K562 (cell line): ENCODE measurements around the gene MAB21L4. TPM values are rescaled to one million over a fixed set of nuclear protein-coding genes. Genes with fewer than 3 reads are reported as not detected.

ENCODE experiments used
- ATAC-seq: fragments of 200-7000 bp; cut with Tn5 transposase; 3 replicates; pipeline ENCODE4 v1.9.1; 2020; ENCODE audit warnings: moderate library complexity
- BruUV-seq: library from RNA; stranded (reverse); fragments of 400-500 nt; replicated peaks from 2 replicates; lab custom pipeline; 2021; lab: Mats Ljungman, UMichigan
- CTCF ChIA-PET: fragments of 300-600 bp; formaldehyde crosslinking; extraction: SDS; loops from one replicate; lab custom pipeline; 2021; ENCODE audit warnings: low intra/inter-chr PET ratio; lab: Yijun Ruan, JAX
- POLR2A ChIA-PET: fragments of 300-600, 350-650 bp; sonication (Branson Sonifier 250); formaldehyde crosslinking; extraction: SDS; loops from one replicate; lab custom pipeline; 2021; ENCODE audit warnings: antibody characterized with exemption, inconsistent platforms; lab: Yijun Ruan, JAX
- DNase-seq, 4 experiments: peaks; one replicate each; pipeline versions ENCODE4 v3.0.0 to v3.0.0-alpha.2; 2011 to 2018; ENCODE audit warnings: low spot score in 3 of 4, mixed read lengths in 3 of 4; ENCODE audit errors: extremely low read depth in 1 of 4
- FAIRE-seq: peaks from 2 replicates; lab custom pipeline; 2011; peaks lifted over from hg19 to GRCh38; lab: Jason Lieb, UNC
- H2AFZ ChIP-seq: 2 replicates; pipeline ENCODE4 v1.6.0; 2011; ENCODE audit warnings: low read depth, low read length, control low read depth, inconsistent platforms
- H3K27ac ChIP-seq: fragments of 200-600 bp; 3 replicates; pipeline ENCODE4 v1.8.0; 2011; ENCODE audit warnings: low read depth, mild to moderate bottlenecking, control low read depth, inconsistent platforms, low read length, moderate library complexity, mixed read lengths; ENCODE audit errors: extremely low read depth
- H3K27me3 ChIP-seq, 2 experiments: fragments of 300-600 bp in 1 of 2; 2 replicates in 1 of 2; 3 replicates in 1 of 2; pipeline versions ENCODE4 v1.6.0 to v1.8.0; 2011; ENCODE audit warnings: inconsistent platforms in 2 of 2, low read length in 2 of 2, mild to moderate bottlenecking in 1 of 2, mixed read lengths in 1 of 2, moderate library complexity in 1 of 2; ENCODE audit not compliant: control insufficient read depth in 2 of 2, insufficient read depth in 2 of 2
- H3K36me3 ChIP-seq: fragments of 300-600 bp; 3 replicates; pipeline ENCODE4 v1.8.0; 2011; ENCODE audit warnings: mild to moderate bottlenecking, low read length, inconsistent platforms; ENCODE audit not compliant: control insufficient read depth, insufficient read depth
- H3K4me1 ChIP-seq, 2 experiments: fragments of 200-600 bp in 1 of 2; replicated peaks in 1 of 2; 2 replicates in 1 of 2; 3 replicates in 1 of 2; pipeline versions ENCODE4 v1.5.1 to v1.8.0; 2011; ENCODE audit warnings: inconsistent platforms in 2 of 2, low read length in 2 of 2, mild to moderate bottlenecking in 1 of 2, mixed read lengths in 1 of 2, moderate library complexity in 1 of 2; ENCODE audit not compliant: control insufficient read depth in 2 of 2, insufficient read depth in 2 of 2
- H3K4me2 ChIP-seq: 2 replicates; pipeline ENCODE4 v1.6.1; 2011; ENCODE audit warnings: low read length, control low read depth, inconsistent platforms, mixed read lengths; ENCODE audit not compliant: insufficient read depth
- H3K4me3 ChIP-seq: fragments of 200-600 bp; sonication (generic), shearing (Covaris generic); 2 replicates; pipeline ENCODE4 v1.5.1; 2016; ENCODE audit warnings: control low read depth, inconsistent platforms
- H3K79me2 ChIP-seq: fragments of 200-600 bp; 3 replicates; pipeline ENCODE4 v1.8.0; 2011; ENCODE audit warnings: low read length, inconsistent platforms; ENCODE audit not compliant: control insufficient read depth, insufficient read depth
- H3K9ac ChIP-seq, 2 experiments: 2 replicates each; pipeline versions ENCODE4 v1.6.0 to v1.6.1; 2011; ENCODE audit warnings: low read depth in 2 of 2, low read length in 2 of 2, control low read depth in 1 of 2, inconsistent platforms in 1 of 2, mild to moderate bottlenecking in 1 of 2, mixed read lengths in 1 of 2; ENCODE audit not compliant: insufficient read depth in 1 of 2
- H3K9me1 ChIP-seq: one replicate; pipeline ENCODE4 v1.6.0; 2011; ENCODE audit warnings: inconsistent platforms, mild to moderate bottlenecking, low read length, moderate library complexity; ENCODE audit not compliant: control insufficient read depth, insufficient read depth
- H3K9me3 ChIP-seq: replicated peaks from 2 replicates; pipeline ENCODE4 v1.5.1; 2011; ENCODE audit warnings: low read depth, low read length, inconsistent platforms; ENCODE audit not compliant: control insufficient read depth, insufficient read depth
- H4K20me1 ChIP-seq: replicated peaks from 2 replicates; pipeline ENCODE4 v1.6.1; 2011; ENCODE audit warnings: low read length, inconsistent platforms, mixed read lengths; ENCODE audit not compliant: control insufficient read depth, insufficient read depth
- EHMT2 ChIP-seq: fragments of 450-650 bp; IDR thresholded peaks from 2 replicates; pipeline ENCODE4 v1.6.1; 2018; ENCODE audit warnings: antibody characterized with exemption
- NR2C1 ChIP-seq, 2 experiments: fragments of 450-650 bp; IDR thresholded peaks; 2 replicates each; pipeline ENCODE4 v1.6.1; 2017; ENCODE audit warnings: mild to moderate bottlenecking in 2 of 2, antibody characterized with exemption in 1 of 2, inconsistent platforms in 1 of 2, missing compliant biosample characterization in 1 of 2, missing genetic modification characterization in 1 of 2
- NR2F6 ChIP-seq: fragments of 450-650 bp; formaldehyde crosslinking; IDR thresholded peaks from 2 replicates; pipeline ENCODE4 v1.4.0; 2020; ENCODE audit warnings: mild to moderate bottlenecking
- STAG1 ChIP-seq: sonication (generic); formaldehyde crosslinking; IDR thresholded peaks from 2 replicates; pipeline ENCODE4 v1.5.0; 2020; ENCODE audit warnings: missing genetic modification reagents, borderline replicate concordance
- STAT5A ChIP-seq: IDR thresholded peaks from 2 replicates; pipeline ENCODE4 v1.6.1; 2012; ENCODE audit warnings: low read length, inconsistent platforms, borderline replicate concordance
- TAF1 ChIP-seq: IDR thresholded peaks from 2 replicates; pipeline ENCODE4 v1.6.1; 2011; ENCODE audit warnings: mild to moderate bottlenecking, low read length, moderate library complexity; ENCODE audit not compliant: insufficient read depth, control insufficient read depth, severe bottlenecking; ENCODE audit errors: extremely low read depth
- WGBS: fragments of 100-300 bp; shearing (Covaris generic); methylation state at CpG from one replicate; pipeline ENCODE4 v1.1.6; 2016; ENCODE audit warnings: low coverage, mixed read lengths; ENCODE audit not compliant: insufficient coverage; ENCODE audit errors: missing lambda C conversion rate; 5-methylcytosine and 5-hydroxymethylcytosine counted together
- in situ Hi-C: fragments of 300-500 bp; cut with MboI; formaldehyde crosslinking; loops from 4 replicates; pipeline ENCODE4 v1.15.0; 2018; ENCODE audit warnings: inconsistent platforms, mixed read lengths
- intact Hi-C: fragments of 100-400 bp; cut with micrococcal nuclease; formaldehyde crosslinking; loops from 2 replicates; pipeline ENCODE4 v1.14.2; 2022
- polyA plus RNA-seq, 8 experiments: library from polyadenylated mRNA; depleted of rRNA in 4 of 8; stranded (reverse) in 5 of 8; unstranded in 3 of 8; fragments of >200 nt; fragmentation: Nextera tagmentation in 2 of 8; fragmentation: Illumina TruSeq in 1 of 8; extraction: Ambion mirVana in 2 of 8; extraction: Trizol in 1 of 8; gene quantifications; 2 replicates each; pipeline versions ENCODE4 v1.2.1 to v1.2.3, GENCODE V29; 2011 to 2014; ENCODE audit warnings: inconsistent platforms in 1 of 8, missing spikeins in 1 of 8
- total RNA-seq, 7 experiments: library from RNA; depleted of rRNA in 6 of 7; stranded (reverse); fragments of >200 nt in 6 of 7; fragmentation: Illumina TruSeq in 2 of 7; extraction: Trizol in 2 of 7; gene quantifications; 2 replicates each; pipeline versions ENCODE4 v1.2.1 to v1.2.3, GENCODE V29; 2011 to 2021; ENCODE audit warnings: low replicate concordance in 1 of 7
- TF ChIP-seq, protein P1 (sequence below): fragments of 250-450 bp; sonication (Bioruptor Pico); IDR thresholded peaks from 2 replicates; pipeline ENCODE4 v1.4.0; 2020
- TF ChIP-seq, protein P2 (sequence below), 2 experiments: fragments of 450-650 bp; formaldehyde crosslinking in 1 of 2; IDR thresholded peaks; 2 replicates each; pipeline versions ENCODE4 v1.4.0 to v1.6.1; 2014 to 2020; ENCODE audit warnings: mild to moderate bottlenecking in 2 of 2, borderline replicate concordance in 1 of 2, low read depth in 1 of 2

MAB21L4 gene
- total and polyA plus RNA-seq, 9 of the 15 experiments (the other 6 are each of a cell fraction or from before 2014, with no cell fraction given) = 0.03 TPM; not detected in 8

DNA sequence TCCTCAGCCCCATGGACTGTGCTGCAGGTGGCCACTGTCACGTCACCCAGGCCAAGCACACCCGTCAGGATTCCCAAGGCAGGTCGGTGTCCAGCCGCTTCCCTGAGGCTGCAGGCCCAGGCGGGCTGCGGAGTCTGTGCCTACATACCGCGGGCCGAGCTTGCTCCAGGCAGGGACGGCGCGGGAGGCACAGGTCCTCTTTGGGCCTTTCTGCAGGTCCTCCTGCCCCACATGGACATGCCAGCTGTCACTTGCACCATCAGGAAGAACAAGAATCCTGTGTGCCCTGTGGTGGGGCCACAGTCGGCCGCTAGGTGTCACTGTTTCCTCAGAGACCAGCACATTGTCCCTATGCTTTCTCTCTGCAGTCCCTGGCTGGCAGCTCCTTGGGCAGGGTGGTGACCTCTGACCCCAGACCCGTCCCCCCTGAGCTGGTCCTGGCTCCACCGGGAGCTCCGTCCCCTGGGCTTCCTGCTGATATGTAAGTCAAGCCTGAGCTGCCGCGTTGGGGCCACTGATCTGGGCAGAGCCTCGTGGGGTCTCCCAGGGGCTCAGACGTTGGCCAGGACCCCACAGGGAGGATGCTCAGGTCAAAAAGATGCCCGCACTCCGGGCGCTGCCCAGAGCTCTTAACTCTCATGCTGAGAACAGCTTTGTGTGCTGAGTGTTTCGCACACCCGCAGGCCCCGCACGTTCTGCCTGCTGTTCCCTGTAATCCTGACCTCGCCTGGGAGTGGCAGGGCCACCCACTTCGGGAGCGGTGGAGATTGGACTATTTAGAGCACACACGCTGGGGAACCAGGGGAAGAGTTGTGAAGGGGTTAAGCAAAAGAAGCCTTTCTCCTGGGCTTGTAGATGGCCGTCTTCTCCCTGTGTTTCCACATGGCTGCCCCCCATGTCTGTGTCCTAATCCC lies 44.6 kb downstream of the MAB21L4 start:
- H4K20me1 ChIP-seq = no peaks in the 10 kb centered on the region
- H3K79me2 ChIP-seq = no peaks in the 10 kb centered on the region
- H3K4me2 ChIP-seq = no peak overlapping the region
- H3K36me3 ChIP-seq = no peaks in the 10 kb centered on the region
- BruUV-seq = no TSS peak
- H2AFZ ChIP-seq = no peak overlapping the region
- no peak overlapping the region for H3K27ac ChIP-seq
- POLR2A ChIA-PET = no interaction called here
- peak; percentile 15 for FAIRE-seq
- H3K9me1 ChIP-seq = no peaks in the 10 kb centered on the region
- CTCF ChIA-PET = no interaction called here
- no peak overlapping the region for H3K4me3 ChIP-seq
- H3K9ac ChIP-seq = no peak overlapping the region; a peak in 1 of 4 replicates
- no peaks in the 10 kb centered on the region for H3K9me3 ChIP-seq
- intact Hi-C loops (no loop called here), in situ Hi-C loops (no loop called here)
- H3K4me1 ChIP-seq = peaks cover 0 to 12% of the 10 kb centered on the region in 2 experiments; a peak in 2 of 5 replicates
- peak; percentile 71 to 75 (median 71) for DNase-seq
- H3K27me3 ChIP-seq = peaks cover 0 to 5% of the 10 kb centered on the region in 2 experiments; a peak in 1 of 5 replicates
- 10% methylated on average over 26 of the region's 33 CpGs for WGBS
- ATAC-seq = peak; percentile 99
- TF ChIP-seq NR2C1 (IDR thresholded peaks at IDR 0.05) (peak; percentile 82), NR2C1 (tag; IDR thresholded peaks at IDR 0.05) (peak; percentile 89), EHMT2 (no peak), TAF1 (no peak), NR2F6 (CRISPR knock-in tag) (no peak), STAT5A (no peak), STAG1 (peak; percentile 80; the same call in 1 of the 2 replicates)
- TF ChIP-seq, protein P1, sequence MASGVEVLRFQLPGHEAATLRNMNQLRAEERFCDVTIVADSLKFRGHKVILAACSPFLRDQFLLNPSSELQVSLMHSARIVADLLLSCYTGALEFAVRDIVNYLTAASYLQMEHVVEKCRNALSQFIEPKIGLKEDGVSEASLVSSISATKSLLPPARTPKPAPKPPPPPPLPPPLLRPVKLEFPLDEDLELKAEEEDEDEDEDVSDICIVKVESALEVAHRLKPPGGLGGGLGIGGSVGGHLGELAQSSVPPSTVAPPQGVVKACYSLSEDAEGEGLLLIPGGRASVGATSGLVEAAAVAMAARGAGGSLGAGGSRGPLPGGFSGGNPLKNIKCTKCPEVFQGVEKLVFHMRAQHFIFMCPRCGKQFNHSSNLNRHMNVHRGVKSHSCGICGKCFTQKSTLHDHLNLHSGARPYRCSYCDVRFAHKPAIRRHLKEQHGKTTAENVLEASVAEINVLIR (CRISPR knock-in tag) = no peak
- TF ChIP-seq, protein P2, sequence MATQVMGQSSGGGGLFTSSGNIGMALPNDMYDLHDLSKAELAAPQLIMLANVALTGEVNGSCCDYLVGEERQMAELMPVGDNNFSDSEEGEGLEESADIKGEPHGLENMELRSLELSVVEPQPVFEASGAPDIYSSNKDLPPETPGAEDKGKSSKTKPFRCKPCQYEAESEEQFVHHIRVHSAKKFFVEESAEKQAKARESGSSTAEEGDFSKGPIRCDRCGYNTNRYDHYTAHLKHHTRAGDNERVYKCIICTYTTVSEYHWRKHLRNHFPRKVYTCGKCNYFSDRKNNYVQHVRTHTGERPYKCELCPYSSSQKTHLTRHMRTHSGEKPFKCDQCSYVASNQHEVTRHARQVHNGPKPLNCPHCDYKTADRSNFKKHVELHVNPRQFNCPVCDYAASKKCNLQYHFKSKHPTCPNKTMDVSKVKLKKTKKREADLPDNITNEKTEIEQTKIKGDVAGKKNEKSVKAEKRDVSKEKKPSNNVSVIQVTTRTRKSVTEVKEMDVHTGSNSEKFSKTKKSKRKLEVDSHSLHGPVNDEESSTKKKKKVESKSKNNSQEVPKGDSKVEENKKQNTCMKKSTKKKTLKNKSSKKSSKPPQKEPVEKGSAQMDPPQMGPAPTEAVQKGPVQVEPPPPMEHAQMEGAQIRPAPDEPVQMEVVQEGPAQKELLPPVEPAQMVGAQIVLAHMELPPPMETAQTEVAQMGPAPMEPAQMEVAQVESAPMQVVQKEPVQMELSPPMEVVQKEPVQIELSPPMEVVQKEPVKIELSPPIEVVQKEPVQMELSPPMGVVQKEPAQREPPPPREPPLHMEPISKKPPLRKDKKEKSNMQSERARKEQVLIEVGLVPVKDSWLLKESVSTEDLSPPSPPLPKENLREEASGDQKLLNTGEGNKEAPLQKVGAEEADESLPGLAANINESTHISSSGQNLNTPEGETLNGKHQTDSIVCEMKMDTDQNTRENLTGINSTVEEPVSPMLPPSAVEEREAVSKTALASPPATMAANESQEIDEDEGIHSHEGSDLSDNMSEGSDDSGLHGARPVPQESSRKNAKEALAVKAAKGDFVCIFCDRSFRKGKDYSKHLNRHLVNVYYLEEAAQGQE (IDR thresholded peaks at IDR 0.05; ENCODE audit: borderline replicate concordance) = peak; percentile 30; the same call in 1 of the 2 replicates
- TF ChIP-seq, protein P2 (CRISPR knock-in tag; IDR thresholded peaks at IDR 0.05; ENCODE audit: low read depth) = no peak
